H9 (cell line): ENCODE data around the gene MAP7. TPM values are rescaled to one million over a fixed set of nuclear protein-coding genes. Genes with fewer than 3 reads are reported as not detected.
A peak's percentile ranks its signal among the peaks of the same experiment; 100 is the strongest.
"Not testable (repeated sequence)": the region's sequence is repeated elsewhere in the genome, so short reads cannot be mapped to it uniquely, and the experiment has no call there.

Source experiments
- DNase-seq: peaks from one replicate; pipeline ENCODE4 v3.0.0-alpha.2; 2017
- H2AFZ ChIP-seq: one replicate; pipeline ENCODE4 v1.6.1; 2013; ENCODE audit warnings: mild to moderate bottlenecking, low read length, control low read depth, moderate library complexity
- H2AK5ac ChIP-seq: 2 replicates; pipeline ENCODE4 v1.6.1; 2013; ENCODE audit warnings: low read length, control low read depth, mixed read lengths; ENCODE audit not compliant: insufficient read length
- H2BK120ac ChIP-seq: one replicate; pipeline ENCODE4 v1.6.1; 2013; ENCODE audit warnings: low read depth, mild to moderate bottlenecking, low read length, control low read depth, inconsistent platforms; ENCODE audit not compliant: poor library complexity, severe bottlenecking
- H2BK12ac ChIP-seq: 2 replicates; pipeline ENCODE4 v1.6.1; 2013; ENCODE audit warnings: low read length, control low read depth, mixed read lengths, low read depth; ENCODE audit not compliant: insufficient read length
- H2BK15ac ChIP-seq: 2 replicates; pipeline ENCODE4 v1.6.1; 2013; ENCODE audit warnings: low read depth, low read length, control low read depth
- H2BK20ac ChIP-seq: one replicate; pipeline ENCODE4 v1.6.1; 2013; ENCODE audit warnings: low read depth, mild to moderate bottlenecking, low read length, control low read depth, inconsistent platforms; ENCODE audit not compliant: poor library complexity, severe bottlenecking
- H2BK5ac ChIP-seq: 2 replicates; pipeline ENCODE4 v1.6.1; 2013; ENCODE audit warnings: low read length, control low read depth, mixed read lengths; ENCODE audit not compliant: insufficient read length
- H3K14ac ChIP-seq: 2 replicates; pipeline ENCODE4 v1.6.1; 2013; ENCODE audit warnings: low read length, control low read depth; ENCODE audit not compliant: insufficient read depth
- H3K18ac ChIP-seq: 2 replicates; pipeline ENCODE4 v1.6.1; 2013; ENCODE audit warnings: low read depth, mild to moderate bottlenecking, mixed read lengths, low read length, control low read depth; ENCODE audit not compliant: insufficient read length
- H3K23ac ChIP-seq: 2 replicates; pipeline ENCODE4 v1.6.1; 2013; ENCODE audit warnings: low read length, control low read depth, mixed read lengths, low read depth; ENCODE audit not compliant: insufficient read length
- H3K23me2 ChIP-seq: 2 replicates; pipeline ENCODE4 v1.6.1; 2013; ENCODE audit warnings: low read depth, mild to moderate bottlenecking, mixed read lengths, low read length, control low read depth; ENCODE audit not compliant: insufficient read length, poor library complexity, severe bottlenecking
- H3K27ac ChIP-seq: 2 replicates; pipeline ENCODE4 v1.5.1; 2013; ENCODE audit warnings: low read length, control low read depth, mixed read lengths, low read depth; ENCODE audit not compliant: insufficient read length
- H3K27me3 ChIP-seq: 2 replicates; pipeline ENCODE4 v1.6.1; 2013; ENCODE audit warnings: low read length, control low read depth, inconsistent platforms; ENCODE audit not compliant: insufficient read depth
- H3K4ac ChIP-seq: 2 replicates; pipeline ENCODE4 v1.6.1; 2013; ENCODE audit warnings: low read depth, mild to moderate bottlenecking, control low read depth, inconsistent platforms, low read length, moderate library complexity
- H3K4me1 ChIP-seq: 2 replicates; pipeline ENCODE4 v1.6.1; 2013; ENCODE audit warnings: low read length, control low read depth, inconsistent platforms; ENCODE audit not compliant: insufficient read depth
- H3K4me2 ChIP-seq: 2 replicates; pipeline ENCODE4 v1.6.1; 2013; ENCODE audit warnings: low read length, control low read depth, mixed read lengths; ENCODE audit not compliant: insufficient read length, insufficient read depth
- H3K56ac ChIP-seq: 2 replicates; pipeline ENCODE4 v1.6.1; 2013; ENCODE audit warnings: low read depth, mild to moderate bottlenecking, mixed read lengths, low read length, control low read depth; ENCODE audit not compliant: insufficient read length
- H3K79me1 ChIP-seq: 2 replicates; pipeline ENCODE4 v1.6.1; 2013; ENCODE audit warnings: low read depth, mild to moderate bottlenecking, moderate library complexity, low read length, control low read depth, inconsistent platforms; ENCODE audit not compliant: insufficient read depth, poor library complexity, severe bottlenecking
- H3K79me2 ChIP-seq: 2 replicates; pipeline ENCODE4 v1.6.1; 2013; ENCODE audit warnings: low read length, control low read depth, inconsistent platforms; ENCODE audit not compliant: insufficient read depth
- H3K9ac ChIP-seq: 2 replicates; pipeline ENCODE4 v1.6.1; 2013; ENCODE audit warnings: low read length, control low read depth, mixed read lengths; ENCODE audit not compliant: insufficient read length; ENCODE audit errors: extremely low read depth
- H3K9me3 ChIP-seq: one replicate; pipeline ENCODE4 v1.6.1; 2013; ENCODE audit warnings: low read depth, low read length, inconsistent platforms; ENCODE audit not compliant: control insufficient read depth
- H3T11ph ChIP-seq: one replicate; pipeline ENCODE4 v1.6.1; 2013; ENCODE audit warnings: mild to moderate bottlenecking, low read length, control low read depth, inconsistent platforms
- H4K20me1 ChIP-seq: one replicate; pipeline ENCODE4 v1.6.1; 2013; ENCODE audit not compliant: control insufficient read depth, insufficient read length, insufficient read depth
- H4K5ac ChIP-seq: 2 replicates; pipeline ENCODE4 v1.6.1; 2013; ENCODE audit warnings: low read depth, mild to moderate bottlenecking, mixed read lengths, low read length, control low read depth; ENCODE audit not compliant: insufficient read length
- H4K8ac ChIP-seq: replicated peaks from 2 replicates; pipeline ENCODE4 v1.6.1; 2013; ENCODE audit warnings: low read length, control low read depth, mixed read lengths, low read depth; ENCODE audit not compliant: insufficient read length
- H4K91ac ChIP-seq: 2 replicates; pipeline ENCODE4 v1.6.1; 2013; ENCODE audit warnings: low read depth, mild to moderate bottlenecking, moderate library complexity, mixed read lengths, low read length, control low read depth; ENCODE audit not compliant: insufficient read length
- H3K27ac Mint-ChIP-seq, 3 experiments: 2 replicates in 2 of 3; 3 replicates in 1 of 3; pipeline ENCODE4 v1.8.0; 2020 to 2021; ENCODE audit warnings: mixed read lengths in 3 of 3, mild to moderate bottlenecking in 1 of 3, moderate library complexity in 1 of 3
- H3K27me3 Mint-ChIP-seq: 2 replicates; pipeline ENCODE4 v1.8.0; 2021; ENCODE audit warnings: low read depth, mild to moderate bottlenecking, moderate library complexity, mixed read lengths
- H3K36me3 Mint-ChIP-seq, 3 experiments: 2 replicates in 2 of 3; 3 replicates in 1 of 3; pipeline ENCODE4 v1.8.0; 2020 to 2021; ENCODE audit warnings: low read depth in 3 of 3, mixed read lengths in 3 of 3; ENCODE audit not compliant: insufficient read depth in 1 of 3
- H3K4me1 Mint-ChIP-seq, 2 experiments: 2 replicates each; pipeline ENCODE4 v1.8.0; 2020; ENCODE audit warnings: mixed read lengths in 2 of 2
- H3K4me3 Mint-ChIP-seq, 2 experiments: 2 replicates in 1 of 2; 3 replicates in 1 of 2; pipeline ENCODE4 v1.8.0; 2020 to 2021; ENCODE audit warnings: mild to moderate bottlenecking in 2 of 2, mixed read lengths in 2 of 2, moderate library complexity in 1 of 2
- H3K9me3 Mint-ChIP-seq, 2 experiments: 2 replicates in 1 of 2; 3 replicates in 1 of 2; pipeline ENCODE4 v1.8.0; 2020; ENCODE audit warnings: mild to moderate bottlenecking in 2 of 2, mixed read lengths in 2 of 2, moderate library complexity in 1 of 2
- CTCF ChIP-seq: fragments of 200-600 bp; sonication (generic); conservative IDR thresholded peaks from 3 replicates; pipeline ENCODE4 v1.8.0; 2021; ENCODE audit warnings: antibody characterized with exemption, mild to moderate bottlenecking
- WGBS: extraction: QIAGEN DNeasy Blood & Tissue Kit; methylation state at CpG from one replicate; pipeline ENCODE4 v1.1.7; 2013; ENCODE audit warnings: missing lambda C conversion rate, low lambda C conversion rate, mixed read lengths; ENCODE audit not compliant: insufficient read length; ENCODE audit errors: extremely low coverage; 5-methylcytosine and 5-hydroxymethylcytosine counted together
- total RNA-seq: library from RNA; stranded (reverse); gene quantifications from 2 replicates; pipeline ENCODE4 v1.2.1, GENCODE V29; 2021

MAP7 gene
- total RNA-seq, 1 experiment from 2014 or later, result 51.1 TPM

- H3T11ph ChIP-seq, result no peak overlapping the region
- H3K79me2 ChIP-seq, result no peaks in the 10 kb centered on the region
- H4K20me1 ChIP-seq, result no peaks in the 10 kb centered on the region
- no peak overlapping the region for H2AFZ ChIP-seq
- H3K56ac ChIP-seq, result no peak overlapping the region
- no peak overlapping the region for H3K18ac ChIP-seq
- H3K14ac ChIP-seq, result no peak overlapping the region
- WGBS, result no CpG with 5 or more reads among the region's 1 CpG
- H3K23me2 ChIP-seq, result no peaks in the 10 kb centered on the region
- H3K27me3 ChIP-seq, result no peaks in the 10 kb centered on the region
- H3K4me2 ChIP-seq, result peak overlapping the region; percentile 7
- H3K79me1 ChIP-seq, result no peaks in the 10 kb centered on the region
- H4K91ac ChIP-seq, result no peak overlapping the region
- H3K27ac ChIP-seq, result no peak overlapping the region
- H2BK120ac ChIP-seq, result no peak overlapping the region
- no peak overlapping the region for H4K8ac ChIP-seq
- H3K9me3 ChIP-seq, result no peaks in the 10 kb centered on the region
- H4K5ac ChIP-seq, result no peak overlapping the region
- no peak overlapping the region for H2BK12ac ChIP-seq
- DNase-seq, result no peak
- H2BK5ac ChIP-seq, result no peak overlapping the region
- H2BK15ac ChIP-seq, result no peak overlapping the region
- Mint-ChIP-seq H3K4me1 (peaks cover 51 to 57% of the 10 kb centered on the region in 2 experiments), H3K9me3 (peaks cover 7 to 13% of the 10 kb centered on the region in 2 experiments; a peak in 4 of 5 replicates), H3K36me3 (peaks cover 11 to 23% (median 15%) of the 10 kb centered on the region in 3 experiments), H3K27me3 (no peaks in the 10 kb centered on the region), H3K4me3 (no peak overlapping the region), H3K27ac (peak overlapping the region in 2 of 3 experiments; percentile 24 to 92; a peak in 3 of 7 replicates)
- no peak overlapping the region for H3K9ac ChIP-seq
- H3K4me1 ChIP-seq, result peaks cover 28% of the 10 kb centered on the region
- no peak for TF ChIP-seq CTCF
- H3K23ac ChIP-seq, result no peak overlapping the region
- H2BK20ac ChIP-seq, result no peak overlapping the region
- no peak overlapping the region for H2AK5ac ChIP-seq
- H3K4ac ChIP-seq, result no peak overlapping the region
Observed at GRCh38 chr6:136591617-136592016, 41.4 kb upstream of the MAP7 start.

- H3K27ac ChIP-seq, H3K79me1 ChIP-seq: not testable (repeated sequence)
Observed at GRCh38 chr6:136590846-136591245, 40.6 kb upstream of the MAP7 start.

More at GRCh38 chr6:136590846-136591245, 40.6 kb upstream of the MAP7 start:
- not testable (repeated sequence) for H3K79me2 ChIP-seq, H2BK5ac ChIP-seq, H3K9ac ChIP-seq, H3K23ac ChIP-seq, H4K5ac ChIP-seq, H2AK5ac ChIP-seq, H3K23me2 ChIP-seq, H3K4me2 ChIP-seq, H2BK15ac ChIP-seq, H2BK12ac ChIP-seq, H3K27me3 ChIP-seq, H3K18ac ChIP-seq, DNase-seq, H4K91ac ChIP-seq, H4K8ac ChIP-seq, H3K4ac ChIP-seq, H3K27me3 Mint-ChIP-seq, H4K20me1 ChIP-seq, H3K56ac ChIP-seq, H2BK20ac ChIP-seq, H3T11ph ChIP-seq, H3K14ac ChIP-seq, H3K9me3 ChIP-seq, H2BK120ac ChIP-seq, H2AFZ ChIP-seq
- peaks cover 11 to 23% (median 15%) of the 10 kb centered on the region in 3 experiments for H3K36me3 Mint-ChIP-seq
- peaks cover 56 to 64% of the 10 kb centered on the region in 2 experiments for H3K4me1 Mint-ChIP-seq
- peaks cover 7 to 13% of the 10 kb centered on the region in 2 experiments; a peak in 4 of 5 replicates for H3K9me3 Mint-ChIP-seq
- H3K4me3 Mint-ChIP-seq, result peak overlapping the region in 1 of 2 experiments; percentile 55; a peak in 1 of 5 replicates
- peaks cover 32% of the 10 kb centered on the region for H3K4me1 ChIP-seq
- WGBS, result no CpG with 5 or more reads among the region's 2 CpGs
- peak overlapping the region in 2 of 3 experiments; percentile 45 to 64; a peak in 2 of 7 replicates for H3K27ac Mint-ChIP-seq
